GM21825 (cell line): ENCODE measurements around the gene VTA1.

Experiments
- ATAC-seq: cut with Tn5 transposase; IDR thresholded peaks from one replicate; pipeline ENCODE4 v1.9.1; 2021; ENCODE audit warnings: mild to moderate bottlenecking, moderate library complexity; ENCODE audit not compliant: unreplicated experiment

VTA1 gene

DNA sequence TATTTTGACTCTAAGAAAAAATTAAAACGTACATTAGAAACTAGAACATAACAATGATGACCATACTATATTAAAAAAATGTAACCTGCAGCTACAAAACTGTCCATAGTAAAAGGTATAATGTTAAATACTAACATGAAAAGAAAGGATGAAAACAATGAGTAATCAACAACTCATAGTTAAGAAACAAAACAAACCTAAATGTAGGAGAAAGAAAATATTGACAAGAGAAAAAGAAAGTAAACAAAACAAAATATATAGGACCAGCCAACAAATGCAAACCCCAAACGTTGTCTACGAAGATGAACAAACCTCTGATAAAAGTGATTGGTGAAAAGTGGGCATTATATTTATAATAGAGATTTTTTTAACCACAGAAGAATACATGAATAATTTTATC is 113.7 kb downstream of the VTA1 start:
- ATAC-seq, result no peak

- ATAC-seq, result no peak
These were observed 115.2 kb downstream of the VTA1 start for GRCh38 chr6:142262231-142262630.

DNA sequence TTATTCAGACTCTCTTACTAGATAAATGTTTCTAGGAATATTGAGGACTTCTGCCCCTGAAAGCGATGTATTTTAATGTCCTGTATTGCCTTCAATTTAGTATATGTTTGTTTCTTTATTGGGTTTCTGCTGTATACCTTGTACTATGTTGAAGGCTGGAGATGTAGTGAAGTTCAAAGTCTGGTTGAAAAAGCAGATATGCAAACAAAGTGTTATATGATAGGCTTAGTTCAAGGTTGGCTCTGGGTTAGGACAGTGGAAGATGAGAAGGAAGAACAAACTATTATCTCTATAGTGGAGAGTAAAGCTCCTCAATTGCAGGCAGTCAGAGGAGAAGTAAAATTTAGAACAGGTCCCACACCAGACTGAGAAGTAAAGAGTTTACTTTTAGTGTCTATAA is 118.4 kb downstream of the VTA1 start:
- no peak for ATAC-seq

DNA sequence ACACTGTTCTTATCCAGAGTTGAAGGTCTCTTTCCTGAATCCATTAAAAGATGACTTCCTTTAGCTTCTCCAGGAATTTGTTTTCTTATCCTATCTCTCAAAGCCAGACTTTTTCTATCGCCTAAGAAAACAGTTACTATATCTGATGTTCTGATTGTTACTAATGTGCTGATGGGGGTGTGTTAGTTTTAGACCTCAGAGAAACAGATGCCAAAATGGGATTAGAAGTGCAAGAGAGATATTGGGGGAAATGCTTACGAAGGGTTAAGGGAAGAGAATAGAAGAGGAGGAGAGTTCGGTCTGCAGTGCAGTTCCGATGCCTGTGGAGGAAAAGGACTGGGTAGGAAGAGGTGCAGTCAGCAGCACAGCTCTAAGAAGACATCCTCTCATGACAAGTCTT is 119.0 kb downstream of the VTA1 start:
- no peak for ATAC-seq

DNA sequence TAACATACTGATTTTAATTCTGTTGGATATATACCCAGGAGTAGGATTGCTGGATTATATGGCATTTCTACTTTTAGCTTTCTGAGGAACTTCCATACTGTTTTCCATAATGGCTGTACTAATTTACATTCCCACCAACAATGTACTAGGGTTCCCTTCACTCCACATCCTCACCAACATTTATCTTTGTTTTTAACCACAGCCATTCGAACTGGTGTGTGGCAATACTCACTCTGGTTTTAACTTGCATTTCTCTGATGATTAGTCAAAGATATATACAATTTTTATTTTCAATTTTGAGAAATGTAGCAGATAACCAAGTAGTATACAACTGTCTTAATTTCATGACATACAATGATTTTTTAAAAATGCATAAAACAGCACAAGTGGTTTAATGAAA is 124.4 kb downstream of the VTA1 start:
- no peak for ATAC-seq
